HG03103 (cell line): ENCODE measurements around the gene NEK1.
"Not testable (repeated sequence)": the region's sequence is repeated elsewhere in the genome, so short reads cannot be mapped to it uniquely, and the experiment has no call there.

ENCODE experiments used
- ATAC-seq: cut with Tn5 transposase; IDR thresholded peaks from one replicate; pipeline ENCODE4 v1.9.1; 2021; ENCODE audit warnings: low read depth; ENCODE audit not compliant: unreplicated experiment

Gene NEK1

GRCh38 chr4:169506903-169507302 lies 105.5 kb downstream of the NEK1 start:
- no peak for ATAC-seq

- ATAC-seq: not testable (repeated sequence)
These were observed 112.5 kb downstream of the NEK1 start for GRCh38 chr4:169499907-169500306.

GRCh38 chr4:169494234-169494633 lies 118.1 kb downstream of the NEK1 start:
- not testable (repeated sequence) for ATAC-seq

- ATAC-seq: no peak
These were observed 119.2 kb downstream of the NEK1 start for GRCh38 chr4:169493164-169493524.

GRCh38 chr4:169492436-169493163 lies 119.8 kb downstream of the NEK1 start:
- no peak for ATAC-seq

GRCh38 chr4:169491211-169491610 lies 121.2 kb downstream of the NEK1 start:
- no peak for ATAC-seq

- no peak for ATAC-seq
These were observed 123.1 kb downstream of the NEK1 start for GRCh38 chr4:169489306-169489705.

GRCh38 chr4:169485791-169486742 lies 126.3 kb downstream of the NEK1 start:
- no peak for ATAC-seq

GRCh38 chr4:169485086-169485485 lies 127.3 kb downstream of the NEK1 start:
- no peak for ATAC-seq

GRCh38 chr4:169484485-169484884 lies 127.9 kb downstream of the NEK1 start:
- no peak for ATAC-seq

- no peak for ATAC-seq
These were observed 148.3 kb downstream of the NEK1 start for GRCh38 chr4:169464080-169464479.

- ATAC-seq: no peak
These were observed 152.3 kb downstream of the NEK1 start for GRCh38 chr4:169460081-169460480.

- no peak for ATAC-seq
These were observed 153.8 kb downstream of the NEK1 start for GRCh38 chr4:169458575-169458974.

GRCh38 chr4:169452644-169453043 lies 159.7 kb downstream of the NEK1 start:
- not testable (repeated sequence) for ATAC-seq

GRCh38 chr4:169448935-169449334 lies 163.4 kb downstream of the NEK1 start:
- ATAC-seq: not testable (repeated sequence)

GRCh38 chr4:169446824-169447223 lies 165.6 kb downstream of the NEK1 start:
- no peak for ATAC-seq

- ATAC-seq: no peak
These were observed 168.6 kb downstream of the NEK1 start for GRCh38 chr4:169443748-169444147.

GRCh38 chr4:169440446-169440845 lies 171.9 kb downstream of the NEK1 start:
- no peak for ATAC-seq

- no peak for ATAC-seq
These were observed 173.1 kb downstream of the NEK1 start for GRCh38 chr4:169439244-169439643.

GRCh38 chr4:169438057-169438480 lies 174.3 kb downstream of the NEK1 start:
- ATAC-seq: peak; percentile 28

GRCh38 chr4:169437299-169438047 lies 174.9 kb downstream of the NEK1 start:
- ATAC-seq: peak; percentile 88
